K562 (cell line): ENCODE results near the gene C14orf39. TPM values are rescaled to one million over a fixed set of nuclear protein-coding genes. Genes with fewer than 3 reads are reported as not detected.

Source experiments
- ATAC-seq: fragments of 200-7000 bp; cut with Tn5 transposase; 3 replicates; pipeline ENCODE4 v1.9.1; 2020; ENCODE audit warnings: moderate library complexity
- BruUV-seq: library from RNA; stranded (reverse); fragments of 400-500 nt; replicated peaks from 2 replicates; lab custom pipeline; 2021; lab: Mats Ljungman, UMichigan
- CTCF ChIA-PET: fragments of 300-600 bp; formaldehyde crosslinking; extraction: SDS; loops from one replicate; lab custom pipeline; 2021; ENCODE audit warnings: low intra/inter-chr PET ratio; lab: Yijun Ruan, JAX
- POLR2A ChIA-PET: fragments of 300-600, 350-650 bp; sonication (Branson Sonifier 250); formaldehyde crosslinking; extraction: SDS; loops from one replicate; lab custom pipeline; 2021; ENCODE audit warnings: antibody characterized with exemption, inconsistent platforms; lab: Yijun Ruan, JAX
- DNase-seq, 4 experiments: peaks; one replicate each; pipeline versions ENCODE4 v3.0.0 to v3.0.0-alpha.2; 2011 to 2018; ENCODE audit warnings: low spot score in 3 of 4, mixed read lengths in 3 of 4; ENCODE audit errors: extremely low read depth in 1 of 4
- FAIRE-seq: peaks from 2 replicates; lab custom pipeline; 2011; peaks lifted over from hg19 to GRCh38; lab: Jason Lieb, UNC
- H2AFZ ChIP-seq: 2 replicates; pipeline ENCODE4 v1.6.0; 2011; ENCODE audit warnings: low read depth, low read length, control low read depth, inconsistent platforms
- H3K27ac ChIP-seq: fragments of 200-600 bp; 3 replicates; pipeline ENCODE4 v1.8.0; 2011; ENCODE audit warnings: low read depth, mild to moderate bottlenecking, control low read depth, inconsistent platforms, low read length, moderate library complexity, mixed read lengths; ENCODE audit errors: extremely low read depth
- H3K27me3 ChIP-seq, 2 experiments: fragments of 300-600 bp in 1 of 2; 2 replicates in 1 of 2; 3 replicates in 1 of 2; pipeline versions ENCODE4 v1.6.0 to v1.8.0; 2011; ENCODE audit warnings: inconsistent platforms in 2 of 2, low read length in 2 of 2, mild to moderate bottlenecking in 1 of 2, mixed read lengths in 1 of 2, moderate library complexity in 1 of 2; ENCODE audit not compliant: control insufficient read depth in 2 of 2, insufficient read depth in 2 of 2
- H3K36me3 ChIP-seq: fragments of 300-600 bp; 3 replicates; pipeline ENCODE4 v1.8.0; 2011; ENCODE audit warnings: mild to moderate bottlenecking, low read length, inconsistent platforms; ENCODE audit not compliant: control insufficient read depth, insufficient read depth
- H3K4me1 ChIP-seq, 2 experiments: fragments of 200-600 bp in 1 of 2; replicated peaks in 1 of 2; 2 replicates in 1 of 2; 3 replicates in 1 of 2; pipeline versions ENCODE4 v1.5.1 to v1.8.0; 2011; ENCODE audit warnings: inconsistent platforms in 2 of 2, low read length in 2 of 2, mild to moderate bottlenecking in 1 of 2, mixed read lengths in 1 of 2, moderate library complexity in 1 of 2; ENCODE audit not compliant: control insufficient read depth in 2 of 2, insufficient read depth in 2 of 2
- H3K4me2 ChIP-seq: 2 replicates; pipeline ENCODE4 v1.6.1; 2011; ENCODE audit warnings: low read length, control low read depth, inconsistent platforms, mixed read lengths; ENCODE audit not compliant: insufficient read depth
- H3K4me3 ChIP-seq: fragments of 200-600 bp; sonication (generic), shearing (Covaris generic); 2 replicates; pipeline ENCODE4 v1.5.1; 2016; ENCODE audit warnings: control low read depth, inconsistent platforms
- H3K79me2 ChIP-seq: fragments of 200-600 bp; 3 replicates; pipeline ENCODE4 v1.8.0; 2011; ENCODE audit warnings: low read length, inconsistent platforms; ENCODE audit not compliant: control insufficient read depth, insufficient read depth
- H3K9ac ChIP-seq, 2 experiments: 2 replicates each; pipeline versions ENCODE4 v1.6.0 to v1.6.1; 2011; ENCODE audit warnings: low read depth in 2 of 2, low read length in 2 of 2, control low read depth in 1 of 2, inconsistent platforms in 1 of 2, mild to moderate bottlenecking in 1 of 2, mixed read lengths in 1 of 2; ENCODE audit not compliant: insufficient read depth in 1 of 2
- H3K9me1 ChIP-seq: one replicate; pipeline ENCODE4 v1.6.0; 2011; ENCODE audit warnings: inconsistent platforms, mild to moderate bottlenecking, low read length, moderate library complexity; ENCODE audit not compliant: control insufficient read depth, insufficient read depth
- H3K9me3 ChIP-seq: replicated peaks from 2 replicates; pipeline ENCODE4 v1.5.1; 2011; ENCODE audit warnings: low read depth, low read length, inconsistent platforms; ENCODE audit not compliant: control insufficient read depth, insufficient read depth
- H4K20me1 ChIP-seq: replicated peaks from 2 replicates; pipeline ENCODE4 v1.6.1; 2011; ENCODE audit warnings: low read length, inconsistent platforms, mixed read lengths; ENCODE audit not compliant: control insufficient read depth, insufficient read depth
- ADNP ChIP-seq: fragments of 200-800 bp; sonication (Bioruptor generic); IDR thresholded peaks from 2 replicates; pipeline ENCODE4 v1.6.1; 2016; ENCODE audit warnings: missing genetic modification characterization, missing compliant biosample characterization
- BHLHE40 ChIP-seq: IDR thresholded peaks from 2 replicates; pipeline ENCODE4 v1.6.1; 2011; ENCODE audit warnings: low read length, improper control_type of control experiment
- CBX5 ChIP-seq: IDR thresholded peaks from 2 replicates; pipeline ENCODE4 v1.6.1; 2014; ENCODE audit warnings: low read depth, borderline replicate concordance
- ETS1 ChIP-seq: conservative IDR thresholded peaks from 2 replicates; pipeline ENCODE4 v1.6.1; 2011; ENCODE audit warnings: low read depth, mild to moderate bottlenecking, low read length; ENCODE audit not compliant: control insufficient read depth
- GTF2B ChIP-seq: IDR thresholded peaks from 2 replicates; pipeline ENCODE4 v1.6.1; 2011; ENCODE audit not compliant: insufficient read length; ENCODE audit errors: extremely low read depth
- HDAC6 ChIP-seq: IDR thresholded peaks from 2 replicates; pipeline ENCODE4 v1.6.1; 2012; ENCODE audit warnings: low read depth, mild to moderate bottlenecking, control low read depth, inconsistent platforms, low read length, moderate library complexity
- HDGF ChIP-seq: fragments of 450-650 bp; IDR thresholded peaks from 2 replicates; pipeline ENCODE4 v1.6.1; 2016
- HMGXB4 ChIP-seq: sonication (generic); formaldehyde crosslinking; IDR thresholded peaks from 2 replicates; pipeline ENCODE4 v1.8.1; 2023; ENCODE audit warnings: mild to moderate bottlenecking, missing genetic modification reagents
- HOXB6 ChIP-seq: fragments of 250-450 bp; sonication (Bioruptor Pico); IDR thresholded peaks from 2 replicates; pipeline ENCODE4 v1.5.1; 2022; ENCODE audit warnings: mild to moderate bottlenecking, borderline replicate concordance
- MECOM ChIP-seq: fragments of 250-450 bp; sonication (Bioruptor Pico); IDR thresholded peaks from 2 replicates; pipeline ENCODE4 v1.8.0; 2022; ENCODE audit warnings: inconsistent platforms
- RBM34 ChIP-seq: fragments of 200-400 bp; formaldehyde crosslinking; IDR thresholded peaks from 2 replicates; pipeline ENCODE4 v1.6.1; 2018; ENCODE audit warnings: low read length, borderline replicate concordance; ENCODE audit not compliant: insufficient read depth
- RHOXF2B ChIP-seq: fragments of 250-450 bp; sonication (Bioruptor Pico); conservative IDR thresholded peaks from 2 replicates; pipeline ENCODE4 v1.5.1; 2021
- SMAD1 ChIP-seq: fragments of 150-350 bp; IDR thresholded peaks from 2 replicates; pipeline ENCODE4 v1.6.1; 2014; ENCODE audit warnings: low read length, low read depth; ENCODE audit not compliant: partially characterized antibody
- XRCC3 ChIP-seq: fragments of 450-650 bp; IDR thresholded peaks from 2 replicates; pipeline ENCODE4 v1.6.1; 2017; ENCODE audit warnings: mild to moderate bottlenecking, moderate library complexity
- ZFX ChIP-seq: sonication (generic); formaldehyde crosslinking; IDR thresholded peaks from 2 replicates; pipeline ENCODE4 v1.8.0; 2022; ENCODE audit warnings: mild to moderate bottlenecking, missing genetic modification reagents, moderate library complexity
- ZNF644 ChIP-seq: fragments of 200-800 bp; sonication (Bioruptor generic); IDR thresholded peaks from 2 replicates; pipeline ENCODE4 v1.6.1; 2016; ENCODE audit warnings: low read depth, missing genetic modification characterization, missing compliant biosample characterization
- ZNF696 ChIP-seq: fragments of 250-450 bp; sonication (Bioruptor Pico); conservative IDR thresholded peaks from 2 replicates; pipeline ENCODE4 v1.4.0; 2020; ENCODE audit warnings: mild to moderate bottlenecking, moderate library complexity
- ZNF75A ChIP-seq: fragments of 450-650 bp; formaldehyde crosslinking; IDR thresholded peaks from 2 replicates; pipeline ENCODE4 v1.4.0; 2020; ENCODE audit warnings: mild to moderate bottlenecking
- WGBS: fragments of 100-300 bp; shearing (Covaris generic); methylation state at CpG from one replicate; pipeline ENCODE4 v1.1.6; 2016; ENCODE audit warnings: low coverage, mixed read lengths; ENCODE audit not compliant: insufficient coverage; ENCODE audit errors: missing lambda C conversion rate; 5-methylcytosine and 5-hydroxymethylcytosine counted together
- in situ Hi-C: fragments of 300-500 bp; cut with MboI; formaldehyde crosslinking; loops from 4 replicates; pipeline ENCODE4 v1.15.0; 2018; ENCODE audit warnings: inconsistent platforms, mixed read lengths
- intact Hi-C: fragments of 100-400 bp; cut with micrococcal nuclease; formaldehyde crosslinking; loops from 2 replicates; pipeline ENCODE4 v1.14.2; 2022
- polyA plus RNA-seq, 8 experiments: library from polyadenylated mRNA; depleted of rRNA in 4 of 8; stranded (reverse) in 5 of 8; unstranded in 3 of 8; fragments of >200 nt; fragmentation: Nextera tagmentation in 2 of 8; fragmentation: Illumina TruSeq in 1 of 8; extraction: Ambion mirVana in 2 of 8; extraction: Trizol in 1 of 8; gene quantifications; 2 replicates each; pipeline versions ENCODE4 v1.2.1 to v1.2.3, GENCODE V29; 2011 to 2014; ENCODE audit warnings: inconsistent platforms in 1 of 8, missing spikeins in 1 of 8
- total RNA-seq, 7 experiments: library from RNA; depleted of rRNA in 6 of 7; stranded (reverse); fragments of >200 nt in 6 of 7; fragmentation: Illumina TruSeq in 2 of 7; extraction: Trizol in 2 of 7; gene quantifications; 2 replicates each; pipeline versions ENCODE4 v1.2.1 to v1.2.3, GENCODE V29; 2011 to 2021; ENCODE audit warnings: low replicate concordance in 1 of 7
- TF ChIP-seq, protein P1 (sequence below): fragments of 450-650 bp; formaldehyde crosslinking; IDR thresholded peaks from 2 replicates; pipeline ENCODE4 v1.4.0; 2022; ENCODE audit warnings: missing genetic modification characterization

C14orf39 gene
- total and polyA plus RNA-seq, 9 of the 15 experiments (the other 6 are each of a cell fraction or from before 2014, with no cell fraction given): 0.54 to 6.7 (median 1.4) TPM

DNA sequence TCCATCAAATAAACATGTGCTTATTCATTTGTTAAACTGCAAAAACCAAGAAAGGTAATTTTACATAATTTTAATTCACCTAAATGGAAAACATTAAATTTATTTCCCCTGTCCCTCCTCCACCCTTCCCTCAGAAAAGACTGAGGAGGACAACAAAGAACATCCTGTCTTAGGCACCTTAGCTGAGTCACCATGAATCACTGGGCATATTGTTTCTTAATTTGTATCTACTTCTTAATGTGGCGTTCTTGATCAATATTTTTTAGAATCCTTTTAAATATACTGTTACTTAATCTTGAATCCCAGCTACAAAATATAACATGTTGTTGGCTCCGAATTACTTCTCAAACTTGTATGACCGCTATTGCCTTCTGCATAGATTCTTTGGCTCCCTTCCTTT lies 46.6 kb upstream of the C14orf39 start:
- Histone ChIP-seq H3K4me2 (no peak overlapping the region), H3K9me3 (no peaks in the 10 kb centered on the region), H3K79me2 (no peaks in the 10 kb centered on the region), H3K27ac (no peak overlapping the region), H3K4me1 (no peaks in the 10 kb centered on the region; a peak in 1 of 5 replicates), H4K20me1 (no peaks in the 10 kb centered on the region), H3K4me3 (no peak overlapping the region), H3K9me1 (no peaks in the 10 kb centered on the region), H2AFZ (no peak overlapping the region), H3K27me3 (no peaks in the 10 kb centered on the region), H3K9ac (no peak overlapping the region), H3K36me3 (no peaks in the 10 kb centered on the region)
- FAIRE-seq (no peak), DNase-seq (no peak), ATAC-seq (no peak)
- CTCF ChIA-PET: no interaction called here
- POLR2A ChIA-PET: no interaction called here
- no TSS peak for BruUV-seq
- WGBS: 0% methylated on average over 3 of the region's 3 CpGs
- in situ Hi-C loops (no loop called here), intact Hi-C loops (no loop called here)
- TF ChIP-seq SMAD1: no peak
- no peak for TF ChIP-seq GTF2B
- no peak for TF ChIP-seq CBX5
- no peak for TF ChIP-seq MECOM (CRISPR knock-in tag)
- TF ChIP-seq ADNP (tag): no peak
- no peak for TF ChIP-seq BHLHE40
- no peak for TF ChIP-seq ZNF644
- no peak for TF ChIP-seq HMGXB4 (CRISPR knock-in tag)
- no peak for TF ChIP-seq RHOXF2B (CRISPR knock-in tag)
- no peak for TF ChIP-seq HDAC6
- TF ChIP-seq HOXB6 (CRISPR knock-in tag): no peak
- TF ChIP-seq ZNF75A (CRISPR knock-in tag): no peak
- TF ChIP-seq, protein P1, sequence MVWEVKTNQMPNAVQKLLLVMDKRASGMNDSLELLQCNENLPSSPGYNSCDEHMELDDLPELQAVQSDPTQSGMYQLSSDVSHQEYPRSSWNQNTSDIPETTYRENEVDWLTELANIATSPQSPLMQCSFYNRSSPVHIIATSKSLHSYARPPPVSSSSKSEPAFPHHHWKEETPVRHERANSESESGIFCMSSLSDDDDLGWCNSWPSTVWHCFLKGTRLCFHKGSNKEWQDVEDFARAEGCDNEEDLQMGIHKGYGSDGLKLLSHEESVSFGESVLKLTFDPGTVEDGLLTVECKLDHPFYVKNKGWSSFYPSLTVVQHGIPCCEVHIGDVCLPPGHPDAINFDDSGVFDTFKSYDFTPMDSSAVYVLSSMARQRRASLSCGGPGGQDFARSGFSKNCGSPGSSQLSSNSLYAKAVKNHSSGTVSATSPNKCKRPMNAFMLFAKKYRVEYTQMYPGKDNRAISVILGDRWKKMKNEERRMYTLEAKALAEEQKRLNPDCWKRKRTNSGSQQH (CRISPR knock-in tag): no peak
- no peak for TF ChIP-seq ZNF696 (CRISPR knock-in tag)
- no peak for TF ChIP-seq XRCC3
- TF ChIP-seq HDGF: no peak
- no peak for TF ChIP-seq RBM34
- TF ChIP-seq ETS1: no peak
- no peak for TF ChIP-seq ZFX
